Right lobe of liver (tissue), 4 donors: ENCODE data around the gene KCNQ1.

Experiments used
- POLR2A ChIP-seq: fragments of 450-650 bp; IDR thresholded peaks from one replicate; pipeline ENCODE4 v1.6.1; 2017; ENCODE audit warnings: antibody characterized with exemption, mild to moderate bottlenecking
- TF ChIP-seq, protein P1 (sequence below), 4 donors: fragments of 200-600 bp in 3 of 4; fragments of 450-650 bp in 1 of 4; IDR thresholded peaks; one replicate each; pipeline versions ENCODE4 v1.5.1 to v1.8.0; 2016 to 2022; ENCODE audit warnings: antibody characterized with exemption in 4 of 4, mild to moderate bottlenecking in 2 of 4
- donor health status: DM: no; HTN: no; CAD: no.
- donor health status: DM: no; HTN: no; CAD: no.
- donor health status: DM: no; HTN: yes; CAD: no.

GRCh38 chr11:2768471-2769408, 323.9 kb downstream of the KCNQ1 start:
- TF ChIP-seq, protein P1, sequence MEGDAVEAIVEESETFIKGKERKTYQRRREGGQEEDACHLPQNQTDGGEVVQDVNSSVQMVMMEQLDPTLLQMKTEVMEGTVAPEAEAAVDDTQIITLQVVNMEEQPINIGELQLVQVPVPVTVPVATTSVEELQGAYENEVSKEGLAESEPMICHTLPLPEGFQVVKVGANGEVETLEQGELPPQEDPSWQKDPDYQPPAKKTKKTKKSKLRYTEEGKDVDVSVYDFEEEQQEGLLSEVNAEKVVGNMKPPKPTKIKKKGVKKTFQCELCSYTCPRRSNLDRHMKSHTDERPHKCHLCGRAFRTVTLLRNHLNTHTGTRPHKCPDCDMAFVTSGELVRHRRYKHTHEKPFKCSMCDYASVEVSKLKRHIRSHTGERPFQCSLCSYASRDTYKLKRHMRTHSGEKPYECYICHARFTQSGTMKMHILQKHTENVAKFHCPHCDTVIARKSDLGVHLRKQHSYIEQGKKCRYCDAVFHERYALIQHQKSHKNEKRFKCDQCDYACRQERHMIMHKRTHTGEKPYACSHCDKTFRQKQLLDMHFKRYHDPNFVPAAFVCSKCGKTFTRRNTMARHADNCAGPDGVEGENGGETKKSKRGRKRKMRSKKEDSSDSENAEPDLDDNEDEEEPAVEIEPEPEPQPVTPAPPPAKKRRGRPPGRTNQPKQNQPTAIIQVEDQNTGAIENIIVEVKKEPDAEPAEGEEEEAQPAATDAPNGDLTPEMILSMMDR (IDR thresholded peaks at IDR 0.05) = no peak
- no peak for TF ChIP-seq POLR2A
